ENCODE data around the gene NOL4L. TPM values are rescaled to one million over a fixed set of nuclear protein-coding genes. Genes with fewer than 3 reads are reported as not detected.

Gene NOL4L
- total RNA-seq, 4 donors from 2014 or later = 2.6 to 12.8 (median 6.4) TPM

- Histone ChIP-seq H3K4me1 (peaks cover 16% of the 10 kb centered on the region), H3K36me3 (peaks cover 8% of the 10 kb centered on the region), H3K27me3 (no peaks in the 10 kb centered on the region), H3K9me3 (no peaks in the 10 kb centered on the region), H3K4me3 (no peak overlapping the region), H3K27ac (no peak overlapping the region)
- DNase-seq (ENCODE audit: low spot score in 2 of 2) = no peak
- 90% methylated on average over 2 of the region's 10 CpGs for WGBS
- TF ChIP-seq POLR2A (IDR thresholded peaks at IDR 0.05) = no peak
- no peak for TF ChIP-seq EP300 (IDR thresholded peaks at IDR 0.05)
- no peak for TF ChIP-seq POLR2AphosphoS5 (IDR thresholded peaks at IDR 0.05)
- TF ChIP-seq, protein P1, sequence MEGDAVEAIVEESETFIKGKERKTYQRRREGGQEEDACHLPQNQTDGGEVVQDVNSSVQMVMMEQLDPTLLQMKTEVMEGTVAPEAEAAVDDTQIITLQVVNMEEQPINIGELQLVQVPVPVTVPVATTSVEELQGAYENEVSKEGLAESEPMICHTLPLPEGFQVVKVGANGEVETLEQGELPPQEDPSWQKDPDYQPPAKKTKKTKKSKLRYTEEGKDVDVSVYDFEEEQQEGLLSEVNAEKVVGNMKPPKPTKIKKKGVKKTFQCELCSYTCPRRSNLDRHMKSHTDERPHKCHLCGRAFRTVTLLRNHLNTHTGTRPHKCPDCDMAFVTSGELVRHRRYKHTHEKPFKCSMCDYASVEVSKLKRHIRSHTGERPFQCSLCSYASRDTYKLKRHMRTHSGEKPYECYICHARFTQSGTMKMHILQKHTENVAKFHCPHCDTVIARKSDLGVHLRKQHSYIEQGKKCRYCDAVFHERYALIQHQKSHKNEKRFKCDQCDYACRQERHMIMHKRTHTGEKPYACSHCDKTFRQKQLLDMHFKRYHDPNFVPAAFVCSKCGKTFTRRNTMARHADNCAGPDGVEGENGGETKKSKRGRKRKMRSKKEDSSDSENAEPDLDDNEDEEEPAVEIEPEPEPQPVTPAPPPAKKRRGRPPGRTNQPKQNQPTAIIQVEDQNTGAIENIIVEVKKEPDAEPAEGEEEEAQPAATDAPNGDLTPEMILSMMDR (IDR thresholded peaks at IDR 0.05) = no peak
These were observed 126.9 kb downstream of the NOL4L start for GRCh38 chr20:32458061-32458836.

GRCh38 chr20:32457479-32457986 lies 127.6 kb downstream of the NOL4L start:
- Histone ChIP-seq H3K27me3 (no peaks in the 10 kb centered on the region), H3K27ac (no peak overlapping the region), H3K36me3 (peaks cover 15% of the 10 kb centered on the region), H3K9me3 (no peaks in the 10 kb centered on the region), H3K4me1 (peaks cover 16% of the 10 kb centered on the region), H3K4me3 (peak overlapping the region; percentile 35)
- TF ChIP-seq EP300 (IDR thresholded peaks at IDR 0.05) (no peak), POLR2AphosphoS5 (IDR thresholded peaks at IDR 0.05) (no peak), POLR2A (IDR thresholded peaks at IDR 0.05) (no peak)
- TF ChIP-seq, protein P1 (IDR thresholded peaks at IDR 0.05) = no peak
- 22% methylated on average over 11 of the region's 29 CpGs for WGBS
- DNase-seq (ENCODE audit: low spot score in 2 of 2) = no peak

DNA sequence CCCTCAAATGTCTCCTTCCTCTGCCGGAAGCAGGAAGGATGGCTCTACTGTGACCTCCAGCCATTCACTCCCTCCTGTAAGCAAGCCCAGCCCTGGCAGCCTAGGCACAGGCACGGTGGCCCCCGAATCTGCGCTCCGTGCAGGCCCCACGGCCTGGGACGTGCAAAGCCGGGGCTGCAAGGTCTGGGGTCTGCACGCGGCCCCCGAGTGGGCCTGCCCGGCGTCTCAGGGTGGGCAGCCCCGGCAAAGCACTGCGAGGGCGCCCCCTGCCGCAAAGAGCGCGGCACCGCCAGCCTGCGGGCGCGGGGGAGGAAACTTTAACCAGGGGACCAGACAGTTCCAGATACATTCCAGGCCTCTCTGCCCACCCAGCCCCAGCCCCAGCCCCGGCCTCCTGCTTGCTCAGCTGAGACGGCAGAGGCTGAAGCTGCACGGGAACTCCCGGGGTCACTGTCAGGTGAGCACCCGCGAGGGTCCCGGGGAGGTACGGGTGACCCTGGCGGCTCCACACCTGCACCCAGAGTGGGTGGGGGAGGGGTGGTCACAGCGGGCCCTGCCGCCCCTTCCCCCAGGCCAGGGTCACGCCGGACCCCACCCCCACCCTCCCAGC lies 128.2 kb downstream of the NOL4L start:
- H3K27me3 ChIP-seq = no peaks in the 10 kb centered on the region
- H3K4me3 ChIP-seq = peak overlapping the region; percentile 35
- no peaks in the 10 kb centered on the region for H3K9me3 ChIP-seq
- TF ChIP-seq POLR2A (IDR thresholded peaks at IDR 0.05) = no peak
- TF ChIP-seq, protein P1 (IDR thresholded peaks at IDR 0.05) = peak; percentile 27 to 77
- peaks cover 16% of the 10 kb centered on the region for H3K4me1 ChIP-seq
- no peak for DNase-seq (ENCODE audit: low spot score in 2 of 2)
- H3K36me3 ChIP-seq = peaks cover 21% of the 10 kb centered on the region
- H3K27ac ChIP-seq = no peak overlapping the region
- WGBS = no CpG with 5 or more reads among the region's 36 CpGs

DNA sequence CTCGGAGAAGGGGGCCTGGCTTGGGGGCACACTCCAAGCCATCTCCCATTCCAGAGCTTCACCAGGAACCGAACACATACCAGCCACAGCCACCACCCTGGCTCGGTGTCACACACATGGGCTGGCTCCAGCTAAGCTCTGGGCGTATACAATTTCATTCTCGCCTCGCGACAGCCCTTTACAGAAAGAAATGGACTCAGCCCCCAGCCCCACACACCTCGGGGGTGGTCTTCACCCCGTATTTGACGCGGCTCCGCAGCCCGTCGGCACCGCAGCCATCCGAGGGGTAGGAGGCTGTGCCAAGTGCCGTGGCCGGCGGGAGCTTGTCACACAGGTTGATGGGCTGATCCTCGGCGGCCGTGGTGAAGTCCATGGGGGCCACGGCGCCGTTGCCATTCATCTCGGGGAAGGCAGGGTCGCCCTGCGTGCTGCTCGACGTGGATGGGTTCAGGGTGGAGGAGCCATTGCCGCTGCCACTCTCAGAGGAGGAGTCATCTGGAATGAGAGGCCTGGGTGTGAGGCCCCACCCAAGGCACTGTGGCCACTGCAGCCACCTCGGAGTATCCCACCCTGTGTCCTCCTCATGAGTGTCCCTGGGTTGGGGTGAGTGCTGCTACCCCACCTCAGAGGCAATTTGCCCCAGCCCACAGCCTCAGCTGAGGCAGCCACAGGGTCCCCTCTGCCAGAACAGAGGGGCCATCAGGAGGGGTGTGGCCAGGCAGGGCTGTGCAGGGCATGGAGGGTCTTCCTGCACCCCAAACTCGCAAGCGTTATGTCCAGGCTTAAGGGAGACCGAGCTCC lies 129.0 kb downstream of the NOL4L start:
- DNase-seq (ENCODE audit: low spot score in 2 of 2) = no peak
- Histone ChIP-seq H3K9me3 (no peaks in the 10 kb centered on the region), H3K4me3 (no peak overlapping the region), H3K27ac (no peak overlapping the region), H3K36me3 (peaks cover 28% of the 10 kb centered on the region), H3K27me3 (no peaks in the 10 kb centered on the region), H3K4me1 (peaks cover 16% of the 10 kb centered on the region)
- TF ChIP-seq POLR2A (IDR thresholded peaks at IDR 0.05) = no peak
- TF ChIP-seq, protein P1 (IDR thresholded peaks at IDR 0.05) = no peak
- no peak for TF ChIP-seq POLR2AphosphoS5 (IDR thresholded peaks at IDR 0.05)
- no peak for TF ChIP-seq EP300 (IDR thresholded peaks at IDR 0.05)
- 90% methylated on average over 25 of the region's 35 CpGs for WGBS

Data from suprapubic skin (tissue), 4 donors.